Activated naive CD4-positive, alpha-beta T cell treated with anti-CD3 and anti-CD28 coated beads, Interleukin-2, amount 10 ng/mL, durations not matched to agents 7 days and 5 days (primary cell): ENCODE data around the gene TULP4.
"Not testable (repeated sequence)": the region's sequence is repeated elsewhere in the genome, so short reads cannot be mapped to it uniquely, and the experiment has no call there.

Experiments used
- CTCF ChIA-PET: fragments of 350-600 bp; sonication (Branson Sonifier 250); formaldehyde crosslinking; loops from one replicate; lab custom pipeline; 2021; ENCODE audit warnings: antibody characterized with exemption; lab: Charles Lee
- DNase-seq: peaks from one replicate; pipeline ENCODE4 v3.0.0-alpha.2; 2020
- H3K27ac Mint-ChIP-seq: one replicate; pipeline ENCODE4 v1.8.0; 2021; ENCODE audit warnings: mild to moderate bottlenecking, moderate library complexity, mixed read lengths
- H3K27me3 Mint-ChIP-seq: one replicate; pipeline ENCODE4 v1.8.0; 2021; ENCODE audit warnings: mild to moderate bottlenecking, mixed read lengths
- H3K36me3 Mint-ChIP-seq: one replicate; pipeline ENCODE4 v1.8.0; 2021; ENCODE audit warnings: mixed read lengths
- H3K4me1 Mint-ChIP-seq: one replicate; pipeline ENCODE4 v1.8.0; 2021; ENCODE audit warnings: mixed read lengths
- H3K4me3 Mint-ChIP-seq: one replicate; pipeline ENCODE4 v1.8.0; 2021; ENCODE audit warnings: mild to moderate bottlenecking, moderate library complexity, mixed read lengths
- H3K9me3 Mint-ChIP-seq: one replicate; pipeline ENCODE4 v1.8.0; 2021; ENCODE audit warnings: mixed read lengths

Gene TULP4

GRCh38 chr6:158464483-158464882 is 152.2 kb downstream of the TULP4 start:
- H3K27me3 Mint-ChIP-seq, result no peaks in the 10 kb centered on the region
- DNase-seq, result no peak
- H3K4me1 Mint-ChIP-seq, result peaks cover 5% of the 10 kb centered on the region
- no peak overlapping the region for H3K27ac Mint-ChIP-seq
- H3K9me3 Mint-ChIP-seq, result no peaks in the 10 kb centered on the region
- CTCF ChIA-PET, result no interaction called here
- H3K4me3 Mint-ChIP-seq, result no peak overlapping the region
- H3K36me3 Mint-ChIP-seq, result peaks cover 15% of the 10 kb centered on the region

GRCh38 chr6:158465257-158465656 is 153.0 kb downstream of the TULP4 start:
- Mint-ChIP-seq H3K27me3 (no peaks in the 10 kb centered on the region), H3K36me3 (peaks cover 10% of the 10 kb centered on the region)

GRCh38 chr6:158465747-158466146 is 153.5 kb downstream of the TULP4 start:
- DNase-seq, result no peak
- Mint-ChIP-seq H3K4me1 (no peaks in the 10 kb centered on the region), H3K36me3 (peaks cover 10% of the 10 kb centered on the region), H3K27me3 (no peaks in the 10 kb centered on the region), H3K27ac (no peak overlapping the region), H3K9me3 (no peaks in the 10 kb centered on the region), H3K4me3 (no peak overlapping the region)
- CTCF ChIA-PET, result no interaction called here

More at GRCh38 chr6:158465257-158465656, 153.0 kb downstream of the TULP4 start:
- no peaks in the 10 kb centered on the region for H3K4me1 Mint-ChIP-seq
- DNase-seq, result no peak
- CTCF ChIA-PET, result no interaction called here
- H3K27ac Mint-ChIP-seq, result no peak overlapping the region
- no peak overlapping the region for H3K4me3 Mint-ChIP-seq
- no peaks in the 10 kb centered on the region for H3K9me3 Mint-ChIP-seq

GRCh38 chr6:158467923-158468322 is 155.7 kb downstream of the TULP4 start:
- Mint-ChIP-seq H3K4me1 (no peaks in the 10 kb centered on the region), H3K4me3 (no peak overlapping the region), H3K27me3 (no peaks in the 10 kb centered on the region), H3K27ac (no peak overlapping the region), H3K9me3 (no peaks in the 10 kb centered on the region), H3K36me3 (peaks cover 7% of the 10 kb centered on the region)
- DNase-seq, result no peak
- CTCF ChIA-PET, result no interaction called here

GRCh38 chr6:158468666-158469065 is 156.4 kb downstream of the TULP4 start:
- CTCF ChIA-PET, result no interaction called here
- H3K9me3 Mint-ChIP-seq, result no peaks in the 10 kb centered on the region
- peaks cover 3% of the 10 kb centered on the region for H3K36me3 Mint-ChIP-seq
- no peaks in the 10 kb centered on the region for H3K27me3 Mint-ChIP-seq
- no peak overlapping the region for H3K4me3 Mint-ChIP-seq
- H3K4me1 Mint-ChIP-seq, result no peaks in the 10 kb centered on the region
- no peak for DNase-seq
- H3K27ac Mint-ChIP-seq, result no peak overlapping the region

- H3K27me3 Mint-ChIP-seq, DNase-seq, H3K4me3 Mint-ChIP-seq, H3K9me3 Mint-ChIP-seq, H3K4me1 Mint-ChIP-seq, CTCF ChIA-PET, H3K36me3 Mint-ChIP-seq, H3K27ac Mint-ChIP-seq: not testable (repeated sequence)
These were observed 157.8 kb downstream of the TULP4 start for GRCh38 chr6:158470023-158470422.

GRCh38 chr6:158471339-158471738 is 159.1 kb downstream of the TULP4 start:
- H3K36me3 Mint-ChIP-seq, result no peaks in the 10 kb centered on the region
- no peak overlapping the region for H3K27ac Mint-ChIP-seq
- CTCF ChIA-PET, result no interaction called here
- H3K4me3 Mint-ChIP-seq, result no peak overlapping the region
- H3K9me3 Mint-ChIP-seq, result no peaks in the 10 kb centered on the region
- H3K27me3 Mint-ChIP-seq, result no peaks in the 10 kb centered on the region
- H3K4me1 Mint-ChIP-seq, result no peaks in the 10 kb centered on the region
- DNase-seq, result no peak

GRCh38 chr6:158472447-158472846 is 160.2 kb downstream of the TULP4 start:
- H3K4me1 Mint-ChIP-seq, result no peaks in the 10 kb centered on the region
- CTCF ChIA-PET, result no interaction called here
- no peaks in the 10 kb centered on the region for H3K9me3 Mint-ChIP-seq
- no peak overlapping the region for H3K4me3 Mint-ChIP-seq
- no peaks in the 10 kb centered on the region for H3K27me3 Mint-ChIP-seq
- H3K27ac Mint-ChIP-seq, result no peak overlapping the region
- no peaks in the 10 kb centered on the region for H3K36me3 Mint-ChIP-seq
- no peak for DNase-seq

- no peaks in the 10 kb centered on the region for H3K4me1 Mint-ChIP-seq
- H3K36me3 Mint-ChIP-seq, result no peaks in the 10 kb centered on the region
- no peak overlapping the region for H3K4me3 Mint-ChIP-seq
- no peaks in the 10 kb centered on the region for H3K9me3 Mint-ChIP-seq
- no peak overlapping the region for H3K27ac Mint-ChIP-seq
- no peaks in the 10 kb centered on the region for H3K27me3 Mint-ChIP-seq
- CTCF ChIA-PET, result no interaction called here
- no peak for DNase-seq
These were observed 162.7 kb downstream of the TULP4 start for GRCh38 chr6:158474961-158475343.

GRCh38 chr6:158475344-158476302 is 163.4 kb downstream of the TULP4 start:
- Mint-ChIP-seq H3K27ac (no peak overlapping the region), H3K27me3 (no peaks in the 10 kb centered on the region), H3K4me3 (no peak overlapping the region), H3K9me3 (no peaks in the 10 kb centered on the region), H3K36me3 (no peaks in the 10 kb centered on the region), H3K4me1 (no peaks in the 10 kb centered on the region)
- DNase-seq, result no peak
- CTCF ChIA-PET, result no interaction called here

GRCh38 chr6:158476389-158476788 is 164.1 kb downstream of the TULP4 start:
- Mint-ChIP-seq H3K27ac (no peak overlapping the region), H3K27me3 (no peaks in the 10 kb centered on the region), H3K4me1 (no peaks in the 10 kb centered on the region), H3K4me3 (no peak overlapping the region), H3K36me3 (peaks cover 5% of the 10 kb centered on the region), H3K9me3 (no peaks in the 10 kb centered on the region)
- no peak for DNase-seq
- CTCF ChIA-PET, result interaction anchor here (0.8 kb wide), 1 partner anchor 21 kb away, joined by 3 read pairs; no protein-coding TSS in a partner anchor

GRCh38 chr6:158477722-158478121 is 165.5 kb downstream of the TULP4 start:
- H3K4me3 Mint-ChIP-seq, H3K9me3 Mint-ChIP-seq, CTCF ChIA-PET, DNase-seq, H3K4me1 Mint-ChIP-seq, H3K36me3 Mint-ChIP-seq, H3K27me3 Mint-ChIP-seq, H3K27ac Mint-ChIP-seq: not testable (repeated sequence)

GRCh38 chr6:158480989-158481388 is 168.7 kb downstream of the TULP4 start:
- no peaks in the 10 kb centered on the region for H3K9me3 Mint-ChIP-seq
- H3K27me3 Mint-ChIP-seq, result no peaks in the 10 kb centered on the region
- no peak for DNase-seq
- CTCF ChIA-PET, result no interaction called here
- no peaks in the 10 kb centered on the region for H3K4me1 Mint-ChIP-seq
- H3K4me3 Mint-ChIP-seq, result no peak overlapping the region
- H3K27ac Mint-ChIP-seq, result no peak overlapping the region
- peaks cover 12% of the 10 kb centered on the region for H3K36me3 Mint-ChIP-seq

- no peak for DNase-seq
- H3K27ac Mint-ChIP-seq, result no peak overlapping the region
- no peak overlapping the region for H3K4me3 Mint-ChIP-seq
- no peaks in the 10 kb centered on the region for H3K27me3 Mint-ChIP-seq
- H3K36me3 Mint-ChIP-seq, result peaks cover 12% of the 10 kb centered on the region
- CTCF ChIA-PET, result no interaction called here
- no peaks in the 10 kb centered on the region for H3K4me1 Mint-ChIP-seq
- H3K9me3 Mint-ChIP-seq, result no peaks in the 10 kb centered on the region
These were observed 169.6 kb downstream of the TULP4 start for GRCh38 chr6:158481690-158482473.

GRCh38 chr6:158485431-158485830 is 173.2 kb downstream of the TULP4 start:
- no peaks in the 10 kb centered on the region for H3K27me3 Mint-ChIP-seq

More at GRCh38 chr6:158485431-158485830, 173.2 kb downstream of the TULP4 start:
- Mint-ChIP-seq H3K4me1 (no peaks in the 10 kb centered on the region), H3K27ac (no peak overlapping the region), H3K9me3 (no peaks in the 10 kb centered on the region), H3K36me3 (peaks cover 12% of the 10 kb centered on the region), H3K4me3 (no peak overlapping the region)
- DNase-seq, result no peak
- CTCF ChIA-PET, result no interaction called here
